ENCODE results near the gene FLNC. TPM values are rescaled to one million over a fixed set of nuclear protein-coding genes. Genes with fewer than 3 reads are reported as not detected.

The FLNC gene
- total and polyA plus RNA-seq, 9 of the 15 experiments (the other 6 are each of a cell fraction or from before 2014, with no cell fraction given), result 0.90 to 155 (median 28.8) TPM

DNA sequence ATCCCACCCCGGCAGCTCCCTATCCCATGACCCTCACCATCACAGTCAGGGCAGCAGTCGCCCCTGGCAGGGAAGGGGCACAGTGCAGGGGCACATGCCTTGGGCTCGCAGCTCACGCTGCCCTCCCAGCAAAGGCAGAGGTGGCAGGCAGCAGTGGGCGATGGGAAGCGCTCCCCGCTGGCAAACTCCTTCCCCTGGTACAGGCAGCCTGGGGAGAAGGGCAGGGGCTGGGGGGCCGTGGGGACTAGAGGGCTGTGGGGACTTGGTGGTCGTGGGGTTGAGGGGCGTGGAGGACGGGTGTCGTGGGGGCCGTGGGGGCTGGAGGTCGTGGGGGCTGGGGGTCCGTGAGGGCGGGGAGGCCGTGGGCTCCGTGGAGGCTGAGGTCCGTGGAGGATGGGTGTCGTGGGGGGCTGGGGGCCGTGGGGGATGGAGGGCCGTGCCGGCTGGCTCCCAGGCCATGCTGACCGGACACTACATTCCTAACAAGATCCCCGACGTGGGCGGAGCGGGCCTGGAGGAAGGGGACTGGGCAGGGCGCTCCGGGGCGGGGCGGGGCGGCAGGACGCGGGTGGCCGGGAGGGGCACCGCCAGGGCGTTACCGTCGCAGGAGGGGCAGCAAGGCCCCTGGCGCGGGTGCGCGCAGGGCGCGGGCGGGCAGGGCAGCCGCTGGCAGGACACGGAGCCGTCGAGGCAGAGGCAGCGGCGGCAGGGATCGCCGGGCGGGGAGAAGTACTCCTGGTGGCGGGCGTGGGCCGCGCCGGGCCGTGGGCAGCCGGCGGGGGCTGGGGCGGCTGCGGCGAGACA is 60.3 kb downstream of the FLNC start (continued):
- TF ChIP-seq, protein P1, sequence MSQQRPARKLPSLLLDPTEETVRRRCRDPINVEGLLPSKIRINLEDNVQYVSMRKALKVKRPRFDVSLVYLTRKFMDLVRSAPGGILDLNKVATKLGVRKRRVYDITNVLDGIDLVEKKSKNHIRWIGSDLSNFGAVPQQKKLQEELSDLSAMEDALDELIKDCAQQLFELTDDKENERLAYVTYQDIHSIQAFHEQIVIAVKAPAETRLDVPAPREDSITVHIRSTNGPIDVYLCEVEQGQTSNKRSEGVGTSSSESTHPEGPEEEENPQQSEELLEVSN (IDR thresholded peaks at IDR 0.05; ENCODE audit: borderline replicate concordance in 1 of 2, extremely low read depth in 1 of 2, insufficient read depth in 1 of 2, insufficient read length in 1 of 2, low read depth in 1 of 2, low read length in 1 of 2, poor library complexity in 1 of 2, severe bottlenecking in 1 of 2), result peak in 1 of 2 experiments; percentile 14

DNA sequence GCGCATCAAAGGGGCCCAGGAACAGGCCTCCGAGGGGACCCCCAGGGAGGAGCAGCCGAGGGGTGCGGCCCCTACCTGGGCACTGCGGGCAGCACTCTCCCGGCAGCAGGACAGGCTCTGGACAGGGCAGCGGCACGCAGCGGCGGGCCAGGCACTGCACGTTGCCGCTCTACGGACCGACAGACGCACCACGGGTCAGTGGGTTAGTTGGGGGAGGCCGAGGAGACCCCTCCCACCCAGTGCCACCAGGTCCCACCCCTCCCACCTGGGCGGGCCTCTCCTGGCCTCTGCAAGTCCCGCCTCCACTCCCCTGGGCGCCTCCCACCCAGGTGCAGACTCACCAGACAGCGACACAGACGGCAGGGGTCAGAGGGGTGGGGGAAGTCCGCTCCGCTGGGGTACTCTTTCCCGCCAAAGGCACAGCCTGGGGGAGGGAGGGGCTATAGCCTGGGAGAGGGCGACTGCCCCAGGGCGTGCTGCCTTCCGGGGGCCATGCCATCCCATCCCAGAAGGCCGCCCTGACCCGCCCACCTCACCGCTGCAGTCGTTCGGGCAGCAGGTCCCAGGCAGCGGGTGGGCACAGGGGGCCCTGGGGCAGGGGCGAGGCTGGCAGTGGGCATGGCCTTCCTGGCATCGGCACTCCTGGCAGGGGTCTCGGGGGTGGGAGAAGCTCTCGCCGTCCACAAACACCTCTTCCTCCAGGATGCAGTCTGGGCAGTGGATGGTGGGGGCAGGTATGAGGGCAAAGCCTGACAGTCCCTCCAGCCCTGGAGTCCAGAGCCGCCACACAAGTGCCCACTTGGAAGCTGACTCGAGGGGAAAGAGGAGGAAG is 61.1 kb downstream of the FLNC start:
- Histone ChIP-seq H3K9me3 (replicated peaks; ENCODE audit: control insufficient read depth, insufficient read depth, low read depth, low read length) (peaks cover 4% of the 10 kb centered on the region), H3K4me3 (peak overlapping the region; percentile 24; the same call in 1 of the 2 replicates), H3K79me2 (ENCODE audit: control insufficient read depth, insufficient read depth, low read length) (no peaks in the 10 kb centered on the region), H3K4me1 (replicated peaks in 1 of 2; ENCODE audit: control insufficient read depth in 2 of 2, insufficient read depth in 2 of 2, low read length in 2 of 2) (peaks cover 0 to 49% of the 10 kb centered on the region in 2 experiments; a peak in 3 of 5 replicates), H3K36me3 (ENCODE audit: control insufficient read depth, insufficient read depth, low read length) (no peaks in the 10 kb centered on the region), H4K20me1 (replicated peaks; ENCODE audit: control insufficient read depth, insufficient read depth, low read length) (no peaks in the 10 kb centered on the region; the same call in 1 of the 2 replicates), H3K9me1 (ENCODE audit: control insufficient read depth, insufficient read depth, low read length) (no peaks in the 10 kb centered on the region), H3K27ac (ENCODE audit: extremely low read depth, low read depth, low read length) (no peak overlapping the region), H3K4me2 (ENCODE audit: insufficient read depth, low read length) (peak overlapping the region; percentile 45; the same call in 1 of the 2 replicates), H2AFZ (ENCODE audit: low read depth, low read length) (peak overlapping the region; percentile 57), H3K27me3 (ENCODE audit: control insufficient read depth in 2 of 2, insufficient read depth in 2 of 2, low read length in 2 of 2) (peaks cover 14 to 47% of the 10 kb centered on the region in 2 experiments), H3K9ac (ENCODE audit: insufficient read depth in 1 of 2, low read depth in 2 of 2, low read length in 2 of 2) (peak overlapping the region in 1 of 2 experiments; percentile 87; a peak in 3 of 4 replicates)
- no TSS peak for BruUV-seq (replicated peaks)
- in situ Hi-C loops (cut with MboI), result no loop called here
- 31% methylated on average over 37 of the region's 41 CpGs for WGBS (ENCODE audit: insufficient coverage, low coverage, missing lambda C conversion rate)
- ChIA-PET POLR2A (interaction anchor here (0.6 kb wide), 1 partner anchor 459 kb away, joined by 3 read pairs; no protein-coding TSS in a partner anchor), CTCF (ENCODE audit: low intra/inter-chr PET ratio) (no interaction called here)
- DNase-seq (ENCODE audit: extremely low read depth in 1 of 4, low spot score in 3 of 4), result peak in 3 of 4 experiments; percentile 50 to 91 (median 88)
- no peak for FAIRE-seq
- intact Hi-C loops (cut with micrococcal nuclease), result no loop called here
- ATAC-seq, result peak; percentile 65
- TF ChIP-seq IRF2 (CRISPR knock-in tag; IDR thresholded peaks at IDR 0.05) (no peak), KDM1A (IDR thresholded peaks at IDR 0.05) (no peak), COPS2 (conservative IDR thresholded peaks at IDR 0.05) (no peak), NCOA6 (IDR thresholded peaks at IDR 0.05) (peak; percentile 21), HNRNPL (IDR thresholded peaks at IDR 0.05; ENCODE audit: low read depth, low read length) (0 out of 2 replicates have a peak, but pooled peaks have one; percentile 30)
- TF ChIP-seq, protein P2, sequence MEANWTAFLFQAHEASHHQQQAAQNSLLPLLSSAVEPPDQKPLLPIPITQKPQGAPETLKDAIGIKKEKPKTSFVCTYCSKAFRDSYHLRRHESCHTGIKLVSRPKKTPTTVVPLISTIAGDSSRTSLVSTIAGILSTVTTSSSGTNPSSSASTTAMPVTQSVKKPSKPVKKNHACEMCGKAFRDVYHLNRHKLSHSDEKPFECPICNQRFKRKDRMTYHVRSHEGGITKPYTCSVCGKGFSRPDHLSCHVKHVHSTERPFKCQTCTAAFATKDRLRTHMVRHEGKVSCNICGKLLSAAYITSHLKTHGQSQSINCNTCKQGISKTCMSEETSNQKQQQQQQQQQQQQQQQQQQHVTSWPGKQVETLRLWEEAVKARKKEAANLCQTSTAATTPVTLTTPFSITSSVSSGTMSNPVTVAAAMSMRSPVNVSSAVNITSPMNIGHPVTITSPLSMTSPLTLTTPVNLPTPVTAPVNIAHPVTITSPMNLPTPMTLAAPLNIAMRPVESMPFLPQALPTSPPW (CRISPR knock-in tag; IDR thresholded peaks at IDR 0.05), result 0 out of 2 replicates have a peak, but pooled peaks have one; percentile 4
- TF ChIP-seq, protein P3, sequence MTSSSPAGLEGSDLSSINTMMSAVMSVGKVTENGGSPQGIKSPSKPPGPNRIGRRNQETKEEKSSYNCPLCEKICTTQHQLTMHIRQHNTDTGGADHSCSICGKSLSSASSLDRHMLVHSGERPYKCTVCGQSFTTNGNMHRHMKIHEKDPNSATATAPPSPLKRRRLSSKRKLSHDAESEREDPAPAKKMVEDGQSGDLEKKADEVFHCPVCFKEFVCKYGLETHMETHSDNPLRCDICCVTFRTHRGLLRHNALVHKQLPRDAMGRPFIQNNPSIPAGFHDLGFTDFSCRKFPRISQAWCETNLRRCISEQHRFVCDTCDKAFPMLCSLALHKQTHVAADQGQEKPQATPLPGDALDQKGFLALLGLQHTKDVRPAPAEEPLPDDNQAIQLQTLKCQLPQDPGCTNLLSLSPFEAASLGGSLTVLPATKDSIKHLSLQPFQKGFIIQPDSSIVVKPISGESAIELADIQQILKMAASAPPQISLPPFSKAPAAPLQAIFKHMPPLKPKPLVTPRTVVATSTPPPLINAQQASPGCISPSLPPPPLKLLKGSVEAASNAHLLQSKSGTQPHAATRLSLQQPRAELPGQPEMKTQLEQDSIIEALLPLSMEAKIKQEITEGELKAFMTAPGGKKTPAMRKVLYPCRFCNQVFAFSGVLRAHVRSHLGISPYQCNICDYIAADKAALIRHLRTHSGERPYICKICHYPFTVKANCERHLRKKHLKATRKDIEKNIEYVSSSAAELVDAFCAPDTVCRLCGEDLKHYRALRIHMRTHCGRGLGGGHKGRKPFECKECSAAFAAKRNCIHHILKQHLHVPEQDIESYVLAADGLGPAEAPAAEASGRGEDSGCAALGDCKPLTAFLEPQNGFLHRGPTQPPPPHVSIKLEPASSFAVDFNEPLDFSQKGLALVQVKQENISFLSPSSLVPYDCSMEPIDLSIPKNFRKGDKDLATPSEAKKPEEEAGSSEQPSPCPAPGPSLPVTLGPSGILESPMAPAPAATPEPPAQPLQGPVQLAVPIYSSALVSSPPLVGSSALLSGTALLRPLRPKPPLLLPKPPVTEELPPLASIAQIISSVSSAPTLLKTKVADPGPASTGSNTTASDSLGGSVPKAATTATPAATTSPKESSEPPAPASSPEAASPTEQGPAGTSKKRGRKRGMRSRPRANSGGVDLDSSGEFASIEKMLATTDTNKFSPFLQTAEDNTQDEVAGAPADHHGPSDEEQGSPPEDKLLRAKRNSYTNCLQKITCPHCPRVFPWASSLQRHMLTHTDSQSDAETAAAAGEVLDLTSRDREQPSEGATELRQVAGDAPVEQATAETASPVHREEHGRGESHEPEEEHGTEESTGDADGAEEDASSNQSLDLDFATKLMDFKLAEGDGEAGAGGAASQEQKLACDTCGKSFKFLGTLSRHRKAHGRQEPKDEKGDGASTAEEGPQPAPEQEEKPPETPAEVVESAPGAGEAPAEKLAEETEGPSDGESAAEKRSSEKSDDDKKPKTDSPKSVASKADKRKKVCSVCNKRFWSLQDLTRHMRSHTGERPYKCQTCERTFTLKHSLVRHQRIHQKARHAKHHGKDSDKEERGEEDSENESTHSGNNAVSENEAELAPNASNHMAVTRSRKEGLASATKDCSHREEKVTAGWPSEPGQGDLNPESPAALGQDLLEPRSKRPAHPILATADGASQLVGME (CRISPR knock-in tag; IDR thresholded peaks at IDR 0.05), result no peak
